Fibroblast of the aortic adventitia (primary cell): ENCODE measurements around the gene WDR72. TPM values are rescaled to one million over a fixed set of nuclear protein-coding genes. Genes with fewer than 3 reads are reported as not detected.

Experiments used
- DNase-seq: peaks from one replicate; pipeline ENCODE4 v3.0.0-alpha.2; 2010; ENCODE audit warnings: low read depth
- H3K4me3 ChIP-seq: 2 replicates; pipeline ENCODE4 v1.5.1; 2011; ENCODE audit warnings: low read depth, mild to moderate bottlenecking, control low read depth, low read length, moderate library complexity
- CTCF ChIP-seq: IDR thresholded peaks from 2 replicates; pipeline ENCODE4 v1.5.1; 2011; ENCODE audit warnings: mild to moderate bottlenecking, low read length, control low read depth, inconsistent platforms; ENCODE audit not compliant: insufficient read depth
- total RNA-seq: library from RNA; depleted of rRNA; stranded (reverse); fragments of >200 nt; gene quantifications from 2 replicates; pipeline ENCODE4 v1.2.3, GENCODE V29; 2012; ENCODE audit warnings: low replicate concordance

WDR72 gene
- total RNA-seq, 1 donor: not detected

DNA sequence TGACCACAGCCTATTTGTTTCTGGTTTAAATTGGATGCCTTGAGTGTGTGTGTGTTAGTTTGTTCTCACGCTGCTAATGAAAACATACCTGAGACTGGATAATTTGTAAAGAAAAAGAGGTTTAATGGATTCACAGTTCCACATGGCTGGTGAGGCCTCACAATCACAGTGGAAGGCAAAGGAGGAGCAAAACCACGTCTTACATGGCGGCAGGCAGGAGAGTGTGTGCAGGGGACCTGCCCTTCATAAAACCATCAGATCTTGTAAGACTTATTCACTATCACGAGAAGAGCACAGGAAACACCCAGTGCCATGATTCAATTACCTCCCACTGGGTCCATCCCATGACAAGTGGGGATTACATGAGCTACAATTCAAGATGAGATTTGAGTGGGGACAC, 260.5 kb downstream of the WDR72 start:
- DNase-seq: no peak
- no peak for TF ChIP-seq CTCF
- no peak overlapping the region for H3K4me3 ChIP-seq

GRCh38 chr15:53490341-53490740, 269.1 kb downstream of the WDR72 start:
- no peak for DNase-seq
- no peak for TF ChIP-seq CTCF
- H3K4me3 ChIP-seq: no peak overlapping the region

- DNase-seq: no peak
- TF ChIP-seq CTCF: no peak
- H3K4me3 ChIP-seq: no peak overlapping the region
Observed at GRCh38 chr15:53482055-53482454, 277.4 kb downstream of the WDR72 start.

- DNase-seq: no peak
Observed at GRCh38 chr15:53477981-53478766, 281.3 kb downstream of the WDR72 start.

GRCh38 chr15:53473886-53474285, 285.6 kb downstream of the WDR72 start:
- no peak for TF ChIP-seq CTCF

More at GRCh38 chr15:53477981-53478766, 281.3 kb downstream of the WDR72 start:
- H3K4me3 ChIP-seq: no peak overlapping the region
- no peak for TF ChIP-seq CTCF

DNA sequence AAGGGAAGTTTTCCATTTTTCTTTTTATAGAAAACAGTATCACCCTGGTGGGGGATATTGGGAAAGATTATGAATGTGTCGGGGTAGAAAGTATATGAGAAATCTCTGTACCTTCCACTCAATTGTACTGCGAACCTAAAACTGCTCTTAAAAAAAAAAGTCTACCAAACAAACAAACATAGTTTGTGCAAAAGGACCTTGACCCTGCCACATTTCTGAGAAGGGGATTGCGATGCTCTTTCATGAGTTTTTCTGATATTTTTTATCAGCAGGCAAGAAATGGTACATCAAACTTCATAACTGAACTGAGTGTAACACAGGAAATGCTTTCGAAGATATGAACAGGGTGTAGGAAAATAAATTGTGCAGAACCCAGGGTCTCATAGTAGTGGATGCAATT, 286.0 kb downstream of the WDR72 start:
- DNase-seq: no peak
- no peak for TF ChIP-seq CTCF

More at GRCh38 chr15:53473886-53474285, 285.6 kb downstream of the WDR72 start:
- no peak overlapping the region for H3K4me3 ChIP-seq
- DNase-seq: no peak

DNA sequence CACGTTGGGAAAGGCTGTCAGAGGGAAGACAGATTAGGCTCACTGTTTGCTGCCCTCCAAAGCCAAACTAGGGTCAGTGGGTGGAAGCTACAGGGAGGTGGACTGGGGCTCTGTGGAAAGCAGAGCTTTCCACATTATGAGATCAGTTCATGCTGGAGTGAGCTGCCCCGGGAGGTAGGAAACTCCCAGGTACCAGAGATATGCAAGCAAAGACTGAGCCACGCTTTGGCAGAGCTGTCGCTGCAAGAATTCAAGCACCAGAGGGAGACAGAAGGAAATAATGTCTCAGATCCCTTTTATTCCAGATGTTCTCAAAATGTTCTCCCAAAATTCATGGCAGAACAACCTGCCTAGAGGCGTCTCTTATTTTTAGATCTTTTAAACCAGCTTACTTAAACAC, 286.6 kb downstream of the WDR72 start:
- TF ChIP-seq CTCF: no peak
- DNase-seq: no peak

More for the DNA sequence above, 286.0 kb downstream of the WDR72 start:
- H3K4me3 ChIP-seq: no peak overlapping the region

More for the DNA sequence above, 286.6 kb downstream of the WDR72 start:
- no peak overlapping the region for H3K4me3 ChIP-seq
